Uterus (tissue), 4 donors: Measurements from ENCODE around the gene MIOS. TPM values are rescaled to one million over a fixed set of nuclear protein-coding genes. Genes with fewer than 3 reads are reported as not detected.
"Not testable (repeated sequence)": the region's sequence is repeated elsewhere in the genome, so short reads cannot be mapped to it uniquely, and the experiment has no call there.

Experiments used
- DNase-seq, 2 donors: peaks; one replicate each; pipeline ENCODE4 v3.0.0-alpha.2; 2019 to 2020
- H3K27ac ChIP-seq, 2 donors: fragments of 200-600 bp; sonication (generic); 1 replicate in 1 of 2; 2 replicates in 1 of 2; pipeline ENCODE4 v1.5.1; 2016 to 2018
- H3K27me3 ChIP-seq, 2 donors: fragments of 200-600 bp; sonication (generic); one replicate each; pipeline ENCODE4 v1.5.1; 2018 to 2019; ENCODE audit warnings: control low read depth in 1 of 2
- H3K36me3 ChIP-seq, 2 donors: fragments of 200-600 bp; sonication (generic); one replicate each; pipeline ENCODE4 v1.5.1; 2019; ENCODE audit warnings: control low read depth in 1 of 2
- H3K4me1 ChIP-seq, 2 donors: fragments of 200-600 bp; sonication (generic); one replicate each; pipeline ENCODE4 v1.5.1; 2018 to 2019; ENCODE audit warnings: control low read depth in 1 of 2
- H3K4me3 ChIP-seq, 2 donors: fragments of 200-600 bp; sonication (generic); 1 replicate in 1 of 2; 2 replicates in 1 of 2; pipeline ENCODE4 v1.5.1; 2018 to 2019; ENCODE audit warnings: mild to moderate bottlenecking in 1 of 2
- H3K9me3 ChIP-seq, 2 donors: fragments of 200-600 bp; sonication (generic); one replicate each; pipeline ENCODE4 v1.5.1; 2019; ENCODE audit warnings: control low read depth in 1 of 2
- CTCF ChIP-seq, 4 experiments: fragments of 200-600 bp in 2 of 4; fragments of 450-650 bp in 2 of 4; sonication (generic) in 2 of 4; IDR thresholded peaks; one replicate each; pipeline ENCODE4 v1.5.1; 2016 to 2019; ENCODE audit warnings: antibody characterized with exemption in 4 of 4, mild to moderate bottlenecking in 2 of 4, moderate library complexity in 1 of 4
- POLR2A ChIP-seq, 2 donors: fragments of 450-650 bp; IDR thresholded peaks; one replicate each; pipeline ENCODE4 v1.6.1; 2016; ENCODE audit warnings: antibody characterized with exemption in 2 of 2, mild to moderate bottlenecking in 1 of 2, moderate library complexity in 1 of 2
- intact Hi-C: fragments of 100-400 bp; cut with DNase I; formaldehyde crosslinking; loops from one replicate; pipeline ENCODE4 v1.15.1; 2023; ENCODE audit warnings: low total_unique reads
- total RNA-seq, 4 donors: library from RNA; depleted of rRNA in 3 of 4; stranded (reverse); fragments of >200 nt in 3 of 4; gene quantifications; one replicate each; pipeline versions ENCODE4 v1.1.0 to v1.2.4, GENCODE V29; 2014 to 2023
- donor health status: DM: yes; HTN: yes; CAD: no.

The MIOS gene
- total RNA-seq, 4 donors from 2014 or later = 13.2 to 124 (median 28.5) TPM

DNA sequence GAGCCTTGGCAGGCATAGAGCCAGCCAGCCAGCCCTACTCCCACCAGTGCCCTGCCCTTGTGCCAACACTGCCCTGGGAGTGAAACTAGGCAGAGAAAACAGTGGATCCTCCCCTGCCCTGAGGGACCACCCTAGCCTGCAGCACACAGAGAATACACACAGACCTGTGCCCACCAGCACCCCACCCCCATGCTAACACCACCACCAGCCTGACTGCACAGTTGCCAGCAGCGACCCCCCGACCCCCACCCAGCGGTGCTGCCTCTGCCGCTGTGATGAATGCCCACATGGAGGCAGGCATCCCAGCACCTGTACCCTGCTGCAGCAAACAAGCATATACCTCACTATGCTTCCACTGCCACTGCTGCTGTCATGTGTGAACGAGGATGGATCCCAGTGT, 9.4 kb upstream of the MIOS start:
- Histone ChIP-seq H3K4me3 (no peak overlapping the region), H3K9me3 (no peaks in the 10 kb centered on the region), H3K27me3 (no peaks in the 10 kb centered on the region), H3K27ac (no peak overlapping the region), H3K36me3 (no peaks in the 10 kb centered on the region), H3K4me1 (no peaks in the 10 kb centered on the region)
- no peak for DNase-seq
- intact Hi-C loops = no loop called here
- TF ChIP-seq CTCF (IDR thresholded peaks at IDR 0.05) (no peak), POLR2A (IDR thresholded peaks at IDR 0.05) (no peak)

DNA sequence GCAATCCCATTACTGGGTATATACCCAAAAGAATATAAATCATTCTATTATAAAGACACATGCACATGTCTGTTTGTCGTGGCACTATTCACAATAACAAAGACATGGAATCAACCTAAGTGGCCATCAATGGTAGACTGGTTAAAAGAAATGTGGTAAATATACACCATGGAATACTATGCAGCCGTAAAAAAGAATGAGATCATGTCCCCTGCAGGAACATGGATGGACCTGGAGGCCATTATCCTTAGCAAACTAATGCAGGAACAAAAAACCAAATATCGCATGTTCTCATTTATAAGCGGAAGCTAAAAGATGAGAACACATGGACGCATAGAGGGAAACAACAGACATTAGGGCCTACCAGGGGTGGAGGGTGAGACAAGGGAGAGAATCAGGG, 5.1 kb upstream of the MIOS start:
- H3K27ac ChIP-seq, H3K9me3 ChIP-seq, H3K36me3 ChIP-seq, H3K4me1 ChIP-seq, intact Hi-C loops, H3K27me3 ChIP-seq, H3K4me3 ChIP-seq, DNase-seq: not testable (repeated sequence)

DNA sequence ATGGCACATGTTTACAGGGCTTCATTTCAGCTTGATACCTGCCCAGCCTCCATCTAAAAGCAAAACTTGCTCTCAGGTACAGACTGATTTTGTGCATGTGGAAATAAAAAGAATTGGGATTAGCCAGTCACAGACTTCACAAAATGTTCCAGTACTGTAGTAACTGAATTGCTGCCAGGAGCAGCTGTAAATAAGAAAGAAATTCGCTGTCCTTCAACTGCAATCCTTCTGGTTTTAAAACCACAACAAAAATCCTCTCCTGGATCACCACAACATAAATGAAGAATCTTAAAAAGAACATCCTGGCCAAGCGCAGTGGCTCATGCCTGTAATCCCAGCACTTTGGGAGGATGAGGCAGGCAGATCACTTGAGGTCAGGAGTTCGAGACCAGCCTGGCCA, 3.9 kb upstream of the MIOS start:
- TF ChIP-seq POLR2A (IDR thresholded peaks at IDR 0.05) = no peak
- no peak for TF ChIP-seq CTCF (IDR thresholded peaks at IDR 0.05)
- peaks cover 0 to 2% of the 10 kb centered on the region in 2 donors for H3K4me1 ChIP-seq
- H3K36me3 ChIP-seq = no peaks in the 10 kb centered on the region
- H3K27me3 ChIP-seq = no peaks in the 10 kb centered on the region
- H3K9me3 ChIP-seq = no peaks in the 10 kb centered on the region
- DNase-seq = no peak
- H3K27ac ChIP-seq = no peak overlapping the region
- intact Hi-C loops = no loop called here
- no peak overlapping the region for H3K4me3 ChIP-seq

DNA sequence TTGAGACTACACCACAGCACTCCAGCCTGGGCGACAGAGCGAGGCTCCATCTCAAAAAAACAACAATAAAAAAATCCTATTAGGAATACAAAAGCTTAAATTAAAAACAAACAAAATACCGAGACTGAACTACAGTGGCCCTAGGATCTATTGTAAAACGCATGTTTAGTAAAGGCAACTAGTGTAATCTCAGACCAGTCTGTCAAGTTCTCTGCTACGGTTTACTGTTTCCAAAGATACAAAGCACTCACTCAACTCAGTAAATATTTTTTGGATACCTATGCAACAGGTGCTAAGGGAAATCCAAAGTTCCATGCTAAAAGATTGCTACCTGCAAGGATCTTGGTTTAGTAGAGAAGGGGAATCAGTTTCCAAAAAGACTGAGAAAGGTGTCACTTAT, 3.4 kb upstream of the MIOS start:
- Histone ChIP-seq H3K4me1 (peaks cover 0 to 8% of the 10 kb centered on the region in 2 donors), H3K27ac (no peak overlapping the region), H3K27me3 (no peaks in the 10 kb centered on the region), H3K36me3 (no peaks in the 10 kb centered on the region), H3K4me3 (no peak overlapping the region), H3K9me3 (no peaks in the 10 kb centered on the region)
- TF ChIP-seq POLR2A (IDR thresholded peaks at IDR 0.05) = no peak
- no peak for TF ChIP-seq CTCF (IDR thresholded peaks at IDR 0.05)
- no peak for DNase-seq
- intact Hi-C loops = no loop called here

- Histone ChIP-seq H3K27ac (no peak overlapping the region), H3K4me1 (peaks cover 0 to 9% of the 10 kb centered on the region in 2 donors)
These were observed 2.9 kb upstream of the MIOS start for GRCh38 chr7:7563813-7564212.

More at GRCh38 chr7:7563813-7564212, 2.9 kb upstream of the MIOS start:
- no peaks in the 10 kb centered on the region for H3K36me3 ChIP-seq
- intact Hi-C loops = no loop called here
- no peaks in the 10 kb centered on the region for H3K9me3 ChIP-seq
- TF ChIP-seq CTCF (IDR thresholded peaks at IDR 0.05) (no peak), POLR2A (IDR thresholded peaks at IDR 0.05) (no peak)
- DNase-seq = no peak
- H3K4me3 ChIP-seq = no peak overlapping the region
- no peaks in the 10 kb centered on the region for H3K27me3 ChIP-seq
